Inferior parietal cortex (tissue), 1 donor: Measurements from ENCODE around the gene HORMAD2.
A peak's percentile ranks its signal among the peaks of the same experiment; 100 is the strongest.

ENCODE experiments used
- DNase-seq: peaks from one replicate; pipeline ENCODE4 v3.0.0-alpha.2; 2016; ENCODE audit errors: extremely low spot score

Gene HORMAD2

DNA sequence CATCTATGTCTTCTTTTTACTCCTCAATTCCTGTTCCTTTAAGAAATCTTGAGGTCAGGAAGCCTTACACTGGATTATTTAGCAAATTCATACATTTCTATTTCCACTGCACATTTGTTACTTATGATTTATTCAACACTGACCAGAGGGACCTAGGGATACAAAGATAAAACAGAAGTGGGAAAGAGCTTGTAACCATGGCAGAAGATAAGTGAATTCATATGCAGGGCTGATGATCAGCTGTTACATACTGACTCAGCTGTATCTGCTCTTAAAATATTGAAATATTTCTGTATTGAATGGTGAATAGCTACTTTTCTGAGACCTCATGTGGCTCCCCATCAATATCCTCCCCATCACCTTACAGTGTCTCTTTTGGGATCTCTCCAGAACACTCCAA is 25.2 kb downstream of the HORMAD2 start:
- no peak for DNase-seq

DNA sequence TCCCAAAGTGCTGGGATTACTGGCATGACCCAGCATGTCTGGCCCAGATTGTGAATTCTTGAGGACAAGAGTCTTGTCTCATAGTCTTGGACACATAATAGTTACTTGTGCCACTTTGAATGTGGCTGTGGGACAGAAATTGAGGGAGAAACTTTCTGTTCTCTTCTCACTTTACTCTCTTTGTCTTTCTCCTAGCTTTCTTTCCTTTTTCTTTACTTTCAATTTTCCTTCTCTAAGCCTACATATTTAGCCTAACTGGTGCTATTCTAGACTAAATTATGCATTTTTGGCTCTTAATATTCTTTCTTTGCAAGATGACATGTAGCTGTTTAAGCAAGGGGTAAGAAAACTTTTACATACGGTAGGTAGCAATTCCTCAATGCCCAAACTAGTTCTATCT is 33.2 kb downstream of the HORMAD2 start:
- no peak for DNase-seq

GRCh38 chr22:30114361-30114760 is 34.1 kb downstream of the HORMAD2 start:
- DNase-seq = no peak

DNA sequence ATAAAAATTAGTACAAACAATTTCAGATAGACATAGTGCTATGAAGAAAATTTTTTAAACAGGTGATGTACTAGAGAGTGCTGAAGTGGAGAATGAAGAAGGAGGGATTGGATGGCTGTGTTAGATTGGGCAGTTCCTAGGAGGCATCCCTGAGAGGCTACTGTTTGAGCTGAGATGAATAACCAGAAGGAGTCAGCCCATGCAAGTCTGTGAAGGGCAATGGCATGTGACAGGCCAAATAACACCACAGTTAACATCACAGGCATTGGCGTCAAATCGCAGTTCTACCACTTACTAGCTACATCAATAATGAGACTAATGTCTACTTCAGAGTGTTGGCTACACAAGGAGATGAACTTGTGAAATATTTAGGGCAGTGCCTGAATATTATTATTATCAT is 35.4 kb downstream of the HORMAD2 start:
- no peak for DNase-seq

DNA sequence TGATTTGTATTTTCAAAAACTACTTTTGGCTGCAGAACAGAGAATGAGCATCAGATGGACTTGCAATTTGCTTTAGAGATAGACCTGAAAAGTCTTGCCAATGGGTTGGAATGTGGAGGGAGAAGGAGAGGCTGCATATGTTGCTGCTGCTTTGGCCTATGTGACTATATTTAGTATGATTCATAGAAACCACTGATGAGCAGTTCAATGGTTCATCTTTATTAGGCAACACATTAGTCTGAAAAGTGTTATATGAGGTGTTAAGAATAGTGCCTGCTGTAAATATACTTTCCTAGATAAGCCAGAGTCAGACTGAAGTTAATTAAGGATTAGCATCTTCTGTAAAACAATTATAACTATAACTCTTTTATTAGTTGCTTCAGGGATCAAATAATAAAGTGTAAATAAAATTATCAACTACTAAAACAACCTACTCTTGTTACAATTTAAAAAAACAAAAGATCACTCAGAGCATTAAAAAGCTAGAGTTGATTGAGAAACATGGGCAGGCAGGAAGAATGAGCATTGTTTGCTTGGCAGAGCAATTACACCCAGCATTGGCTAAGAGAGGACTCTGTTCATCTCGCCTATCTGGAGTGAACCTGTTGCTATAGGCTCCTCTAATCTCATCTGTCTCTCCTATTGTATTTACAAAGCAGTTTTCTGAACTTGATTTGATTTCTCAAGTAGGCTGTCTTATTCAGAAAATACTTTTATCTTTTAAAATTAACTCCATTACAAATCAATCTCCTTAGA is 36.3 kb downstream of the HORMAD2 start:
- no peak for DNase-seq

DNA sequence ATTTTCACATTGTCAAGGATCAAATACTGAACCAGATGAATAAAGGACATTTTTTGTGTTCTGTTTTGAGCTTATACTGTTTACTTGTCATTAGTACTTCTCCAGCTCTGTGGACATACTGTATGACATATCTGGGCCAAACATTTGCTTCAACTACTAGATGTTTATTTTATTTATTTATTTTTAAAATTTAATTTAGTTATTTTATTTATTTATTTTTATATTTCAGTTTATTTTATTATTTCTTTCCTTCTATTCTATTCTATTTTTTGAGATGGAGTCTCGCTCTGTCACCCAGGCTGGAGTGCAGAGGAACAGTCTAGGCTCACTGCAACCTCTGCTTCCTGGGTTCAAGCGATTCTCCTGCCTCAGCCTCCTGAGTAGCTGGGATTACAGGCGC is 37.0 kb downstream of the HORMAD2 start:
- DNase-seq = no peak

DNA sequence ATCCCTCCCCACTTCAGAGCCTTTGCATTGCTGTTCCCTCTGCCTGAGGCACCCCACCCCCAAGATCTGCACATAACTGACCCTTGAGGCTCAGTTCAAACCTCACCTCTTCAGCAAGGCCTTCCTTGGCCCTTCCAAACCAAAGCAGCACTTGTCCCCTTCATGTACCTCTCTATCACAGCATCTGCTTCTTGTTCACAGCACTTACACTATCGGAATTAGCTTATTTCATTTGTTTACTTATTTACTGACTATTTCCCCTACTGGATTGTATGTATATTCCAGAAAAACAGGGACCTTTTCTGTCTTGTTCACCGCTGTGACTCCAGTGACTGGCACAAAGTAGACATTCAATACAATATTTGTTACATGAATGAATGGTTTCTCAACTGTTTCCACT is 38.0 kb downstream of the HORMAD2 start:
- DNase-seq = no peak

- no peak for DNase-seq
These were observed 41.7 kb downstream of the HORMAD2 start for GRCh38 chr22:30121960-30122359.

DNA sequence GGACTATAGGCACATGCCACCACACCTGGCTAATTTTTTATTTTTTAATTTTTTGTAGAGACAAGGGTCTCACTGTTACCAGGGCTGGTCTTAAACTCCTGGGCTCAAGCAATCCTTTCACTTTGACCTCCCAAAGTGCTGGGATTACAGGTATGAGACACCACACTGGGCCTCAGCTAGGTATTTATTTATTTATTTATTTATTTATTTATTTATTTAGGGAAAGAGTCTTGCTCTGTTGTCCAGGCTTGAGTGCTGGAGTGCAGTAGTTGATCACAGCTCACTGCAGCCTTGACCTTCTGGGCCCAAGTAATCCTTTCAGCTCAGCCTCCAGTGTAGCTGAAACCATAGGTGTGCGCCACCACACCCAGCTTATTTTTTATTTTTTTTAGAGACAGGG is 43.2 kb downstream of the HORMAD2 start:
- DNase-seq = no peak

DNA sequence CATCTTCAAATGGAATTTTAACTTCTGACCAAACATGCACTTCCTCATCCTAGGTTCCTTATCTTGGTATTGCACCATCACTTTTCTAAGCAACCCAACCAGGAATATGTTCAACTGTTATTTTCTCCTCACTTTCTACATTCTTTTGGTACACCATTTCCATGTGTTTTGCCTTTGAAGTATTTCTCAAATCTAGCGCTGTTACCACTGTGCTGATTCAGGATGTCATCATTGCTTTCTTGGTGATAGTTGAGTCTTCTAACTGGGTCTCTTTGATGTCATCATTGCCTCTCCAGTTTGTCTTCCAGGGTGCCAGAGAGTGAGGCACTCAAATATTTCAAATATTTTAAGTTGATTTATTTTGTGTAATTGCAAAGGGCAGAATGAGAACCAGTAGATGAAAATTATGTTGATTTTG is 47.5 kb downstream of the HORMAD2 start:
- DNase-seq = no peak

GRCh38 chr22:30128511-30128910 is 48.2 kb downstream of the HORMAD2 start:
- DNase-seq = no peak

- no peak for DNase-seq
These were observed 49.4 kb downstream of the HORMAD2 start for GRCh38 chr22:30129636-30130035.

DNA sequence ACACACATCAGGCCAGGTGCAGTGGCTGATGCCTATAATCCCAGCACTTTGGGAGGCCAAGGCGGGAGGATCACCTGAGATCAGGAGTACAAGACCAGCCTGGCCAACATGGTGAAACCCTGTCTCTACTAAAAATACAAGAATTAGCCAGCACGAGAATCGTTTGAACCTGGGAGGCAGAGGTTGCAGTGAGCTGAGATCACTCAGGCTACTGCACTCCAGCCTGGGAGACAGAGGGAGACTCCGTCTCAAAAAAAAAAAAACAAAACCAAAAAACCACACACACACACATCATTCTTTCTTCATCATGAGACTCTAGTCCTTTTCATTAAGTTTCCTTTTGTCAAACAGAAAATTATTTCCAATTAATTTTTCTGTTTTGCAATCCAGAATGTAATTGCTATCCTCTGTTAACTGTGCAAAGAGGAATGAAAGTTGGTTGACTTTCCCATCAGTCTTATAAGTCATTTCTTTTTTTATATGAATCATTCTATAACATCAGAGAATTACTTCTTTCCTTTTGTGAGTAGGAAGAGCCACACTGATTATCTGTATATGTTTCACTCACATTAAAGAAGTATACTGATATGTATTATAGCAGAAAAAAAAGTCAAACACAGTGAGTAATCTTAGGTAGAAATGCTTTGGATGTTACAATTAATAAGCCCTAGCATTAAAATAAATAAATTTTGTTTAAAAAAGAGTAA is 52.2 kb downstream of the HORMAD2 start:
- DNase-seq = no peak

- no peak for DNase-seq
These were observed 60.1 kb downstream of the HORMAD2 start for GRCh38 chr22:30140414-30140813.

- no peak for DNase-seq
These were observed 63.0 kb downstream of the HORMAD2 start for GRCh38 chr22:30143265-30143664.

- no peak for DNase-seq
These were observed 64.1 kb downstream of the HORMAD2 start for GRCh38 chr22:30144391-30144790.

DNA sequence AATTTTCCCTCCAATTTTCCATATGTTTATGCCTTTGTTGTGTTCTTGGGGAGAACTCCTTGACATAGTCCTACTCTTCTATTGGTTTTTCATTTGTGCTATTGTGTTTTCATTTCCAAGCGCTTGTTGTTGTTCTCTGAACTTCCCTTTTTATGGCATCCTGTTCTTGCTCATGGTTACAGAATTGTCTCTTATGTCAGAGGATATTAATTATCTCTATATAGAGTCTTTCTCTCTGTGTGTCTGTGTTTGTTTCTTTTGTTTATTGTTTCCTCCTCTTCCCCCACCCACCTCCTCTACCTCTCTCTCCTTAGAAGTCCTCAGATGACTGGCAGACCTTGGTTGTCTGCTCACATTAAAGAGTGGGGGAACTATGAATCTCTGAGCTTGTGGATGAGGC is 69.9 kb downstream of the HORMAD2 start:
- DNase-seq = no peak

DNA sequence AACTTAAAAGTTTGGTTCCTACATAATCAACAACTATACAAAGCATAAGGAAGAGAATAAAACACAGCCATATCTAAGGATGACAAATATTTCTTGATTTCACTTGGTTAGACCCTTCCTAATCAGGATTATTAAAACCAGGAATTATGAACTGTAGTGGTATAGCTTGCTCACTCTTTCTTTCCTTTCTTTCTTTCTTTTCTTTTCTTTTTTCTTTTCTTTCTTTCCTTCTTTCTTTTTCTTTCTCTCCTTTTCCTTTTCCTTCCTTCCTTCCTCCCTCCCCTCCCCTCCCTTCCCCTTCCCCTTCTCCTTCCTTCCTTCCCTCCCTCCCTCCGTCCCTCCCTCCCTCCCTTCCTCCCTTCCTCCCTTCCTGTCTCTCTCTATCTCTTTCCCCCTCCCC is 78.0 kb downstream of the HORMAD2 start:
- no peak for DNase-seq

- no peak for DNase-seq
These were observed 78.7 kb downstream of the HORMAD2 start for GRCh38 chr22:30158744-30159500.

DNA sequence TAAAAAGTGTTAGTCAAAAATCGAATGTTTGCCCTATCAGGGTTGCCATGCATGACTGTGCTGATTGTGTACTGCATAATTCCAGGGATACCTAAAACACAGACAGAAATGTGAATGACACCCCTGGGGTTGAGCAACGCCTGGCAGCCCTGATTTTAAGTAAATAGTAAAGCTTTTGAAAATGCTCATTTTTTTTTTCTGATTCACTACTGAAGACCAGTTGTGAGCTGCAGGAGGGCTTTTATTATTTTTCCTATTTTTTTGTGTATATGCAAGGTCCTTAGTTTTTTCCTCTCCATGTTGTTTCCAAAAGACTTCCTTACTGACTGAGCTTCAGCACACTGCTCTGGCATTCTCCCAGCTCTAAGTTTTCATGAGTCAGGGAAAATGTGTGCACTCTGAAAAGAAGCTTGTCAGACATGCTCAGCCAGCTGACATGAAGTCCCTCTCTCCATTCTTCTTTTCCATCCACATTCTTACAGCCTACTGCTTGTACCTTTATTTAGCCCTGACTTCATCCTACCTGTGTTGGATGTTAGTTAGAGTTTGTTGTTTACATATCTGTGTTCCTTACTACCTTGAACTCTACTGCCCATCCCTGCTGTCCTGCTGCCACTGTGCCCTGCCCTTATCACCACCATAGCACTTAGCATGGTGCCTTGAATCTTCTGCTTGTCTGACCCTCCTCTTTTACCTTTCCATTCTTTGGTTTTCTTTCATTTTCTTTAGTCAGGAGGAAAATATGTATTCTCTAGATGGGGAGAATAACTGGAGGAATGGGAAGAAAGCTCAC is 79.5 kb downstream of the HORMAD2 start:
- DNase-seq = peak; percentile 29

- no peak for DNase-seq
These were observed 80.8 kb downstream of the HORMAD2 start for GRCh38 chr22:30161051-30161469.

- no peak for DNase-seq
These were observed 87.0 kb downstream of the HORMAD2 start for GRCh38 chr22:30167296-30167695.
